GM18502 (cell line): ENCODE data around the gene PDCD2L.
"Not testable (repeated sequence)": the region's sequence is repeated elsewhere in the genome, so short reads cannot be mapped to it uniquely, and the experiment has no call there.

Experiments used
- ATAC-seq: cut with Tn5 transposase; IDR thresholded peaks from one replicate; pipeline ENCODE4 v1.9.1; 2021; ENCODE audit warnings: mild to moderate bottlenecking; ENCODE audit not compliant: unreplicated experiment, poor library complexity

Gene PDCD2L

GRCh38 chr19:34373601-34374288, 30.5 kb upstream of the PDCD2L start:
- no peak for ATAC-seq

- no peak for ATAC-seq
Observed at GRCh38 chr19:34375598-34375997, 28.6 kb upstream of the PDCD2L start.

- no peak for ATAC-seq
Observed at GRCh38 chr19:34380639-34381241, 23.5 kb upstream of the PDCD2L start.

- no peak for ATAC-seq
Observed at GRCh38 chr19:34381399-34382251, 22.6 kb upstream of the PDCD2L start.

GRCh38 chr19:34382471-34382870, 21.7 kb upstream of the PDCD2L start:
- ATAC-seq: no peak

GRCh38 chr19:34383599-34383998, 20.6 kb upstream of the PDCD2L start:
- no peak for ATAC-seq

- no peak for ATAC-seq
Observed at GRCh38 chr19:34386645-34387445, 17.4 kb upstream of the PDCD2L start.

GRCh38 chr19:34387446-34387810, 16.8 kb upstream of the PDCD2L start:
- ATAC-seq: no peak

GRCh38 chr19:34388745-34389144, 15.5 kb upstream of the PDCD2L start:
- not testable (repeated sequence) for ATAC-seq

GRCh38 chr19:34391813-34392212, 12.4 kb upstream of the PDCD2L start:
- ATAC-seq: no peak

GRCh38 chr19:34393031-34393430, 11.2 kb upstream of the PDCD2L start:
- no peak for ATAC-seq

GRCh38 chr19:34393629-34394028, 10.6 kb upstream of the PDCD2L start:
- ATAC-seq: no peak

- ATAC-seq: no peak
Observed at GRCh38 chr19:34397853-34398252, 6.3 kb upstream of the PDCD2L start.

- no peak for ATAC-seq
Observed at GRCh38 chr19:34399886-34400285, 4.3 kb upstream of the PDCD2L start.

- not testable (repeated sequence) for ATAC-seq
Observed at GRCh38 chr19:34400844-34401243, 3.4 kb upstream of the PDCD2L start.

- ATAC-seq: no peak
Observed at GRCh38 chr19:34402074-34402600, 2.1 kb upstream of the PDCD2L start.

- ATAC-seq: no peak
Observed at GRCh38 chr19:34403784-34404108, 453 bp upstream of the PDCD2L start.

GRCh38 chr19:34405892-34406660, 1.9 kb downstream of the PDCD2L start:
- ATAC-seq: no peak

- ATAC-seq: no peak
Observed at GRCh38 chr19:34408411-34408810, 4.2 kb downstream of the PDCD2L start.
